Ovary (tissue), 3 donors: ENCODE results near the gene RCN2.

Source experiments
- CTCF ChIP-seq, 3 donors: fragments of 450-650 bp in 2 of 3; fragments of 200-600 bp in 1 of 3; IDR thresholded peaks; one replicate each; pipeline versions ENCODE4 v1.5.1 to v1.8.0; 2016 to 2022; ENCODE audit warnings: antibody characterized with exemption in 3 of 3, mild to moderate bottlenecking in 1 of 3
- EP300 ChIP-seq: sonication (generic); formaldehyde crosslinking; IDR thresholded peaks from one replicate; pipeline ENCODE4 v1.6.1; 2017; ENCODE audit warnings: antibody characterized with exemption
- POLR2A ChIP-seq: fragments of 450-650 bp; IDR thresholded peaks from one replicate; pipeline ENCODE4 v1.6.1; 2017; ENCODE audit warnings: antibody characterized with exemption, mild to moderate bottlenecking, moderate library complexity
- donor health status: DM: no; HTN: no; CAD: no.

DNA sequence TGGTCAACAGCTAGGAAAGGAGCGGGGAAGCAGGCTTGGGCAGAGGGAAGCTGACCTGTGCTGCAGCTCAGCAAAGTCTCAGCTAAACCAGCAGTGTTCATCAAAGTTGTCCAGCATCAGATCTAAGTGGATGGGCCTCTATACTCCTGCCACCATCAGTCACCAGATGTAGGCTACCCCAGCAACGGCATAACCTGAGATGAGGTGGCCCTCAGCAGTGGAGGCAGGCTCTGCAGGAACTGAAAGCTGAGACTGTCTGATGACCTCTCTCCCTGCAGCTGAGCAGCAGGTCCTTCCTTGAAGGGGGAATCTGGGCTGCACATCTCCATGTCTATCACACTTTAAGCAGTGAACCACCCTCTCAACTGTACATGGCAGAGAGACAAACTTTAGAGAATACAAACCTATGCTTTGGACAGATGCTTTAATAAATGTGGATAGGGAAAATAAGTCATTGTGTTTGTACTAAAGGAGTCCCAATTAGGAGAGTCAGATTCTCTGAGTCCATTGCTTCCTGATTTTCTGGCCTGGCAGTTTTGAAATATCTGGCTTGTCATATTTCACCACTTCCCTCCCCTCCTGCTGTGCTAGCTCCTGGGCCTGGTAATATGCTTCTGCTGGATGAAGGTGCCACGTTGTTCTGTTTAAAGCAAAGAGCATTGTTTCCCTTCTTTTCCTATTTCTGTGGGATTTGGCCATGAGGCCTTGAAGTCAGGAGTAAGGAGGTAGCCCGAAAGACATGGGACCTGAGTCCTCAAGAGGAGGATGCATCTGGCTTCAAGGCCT lies 52.2 kb downstream of the RCN2 start:
- TF ChIP-seq CTCF (IDR thresholded peaks at IDR 0.05) (no peak), POLR2A (no peak), EP300 (no peak)
